DOHH2 (cell line): Measurements from ENCODE around the gene SERINC5.

ENCODE experiments used
- EZH2phosphoT487 ChIP-seq: fragments of 200-600 bp; sonication (generic); IDR thresholded peaks from 2 replicates; pipeline ENCODE4 v1.6.1; 2017; ENCODE audit warnings: borderline replicate concordance, mild to moderate bottlenecking, antibody characterized with exemption, low read length, moderate library complexity, mixed read lengths
- TF ChIP-seq, protein P1 (sequence below): fragments of 200-600 bp; sonication (generic); IDR thresholded peaks from one replicate; pipeline ENCODE4 v1.5.1; 2014; ENCODE audit warnings: antibody characterized with exemption, mild to moderate bottlenecking, low read depth, low read length; ENCODE audit not compliant: poor library complexity, severe bottlenecking

DNA sequence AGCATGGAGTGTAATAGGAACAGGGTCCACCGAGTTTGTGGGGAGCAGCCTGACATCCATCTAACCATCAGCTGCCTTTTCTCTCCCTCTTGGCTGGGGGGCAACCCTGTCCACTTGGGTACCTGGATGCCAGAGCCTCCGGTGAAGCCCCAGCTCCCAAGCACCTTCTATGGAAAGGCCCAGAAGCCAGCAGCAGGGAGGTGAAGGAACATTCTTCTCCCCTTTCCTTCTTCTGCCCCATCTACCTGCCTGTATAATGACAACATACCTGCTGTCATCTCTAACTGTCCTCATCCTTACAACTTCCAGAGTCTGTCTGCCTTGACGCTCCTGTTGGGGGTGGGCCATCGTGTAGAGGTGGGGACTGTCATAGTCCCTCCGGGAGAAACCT is 187.6 kb downstream of the SERINC5 start:
- TF ChIP-seq, protein P1, sequence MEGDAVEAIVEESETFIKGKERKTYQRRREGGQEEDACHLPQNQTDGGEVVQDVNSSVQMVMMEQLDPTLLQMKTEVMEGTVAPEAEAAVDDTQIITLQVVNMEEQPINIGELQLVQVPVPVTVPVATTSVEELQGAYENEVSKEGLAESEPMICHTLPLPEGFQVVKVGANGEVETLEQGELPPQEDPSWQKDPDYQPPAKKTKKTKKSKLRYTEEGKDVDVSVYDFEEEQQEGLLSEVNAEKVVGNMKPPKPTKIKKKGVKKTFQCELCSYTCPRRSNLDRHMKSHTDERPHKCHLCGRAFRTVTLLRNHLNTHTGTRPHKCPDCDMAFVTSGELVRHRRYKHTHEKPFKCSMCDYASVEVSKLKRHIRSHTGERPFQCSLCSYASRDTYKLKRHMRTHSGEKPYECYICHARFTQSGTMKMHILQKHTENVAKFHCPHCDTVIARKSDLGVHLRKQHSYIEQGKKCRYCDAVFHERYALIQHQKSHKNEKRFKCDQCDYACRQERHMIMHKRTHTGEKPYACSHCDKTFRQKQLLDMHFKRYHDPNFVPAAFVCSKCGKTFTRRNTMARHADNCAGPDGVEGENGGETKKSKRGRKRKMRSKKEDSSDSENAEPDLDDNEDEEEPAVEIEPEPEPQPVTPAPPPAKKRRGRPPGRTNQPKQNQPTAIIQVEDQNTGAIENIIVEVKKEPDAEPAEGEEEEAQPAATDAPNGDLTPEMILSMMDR: no peak
- TF ChIP-seq EZH2phosphoT487: no peak
